Measurements from ENCODE around the gene TMEM185B.

GRCh38 chr2:120219291-120219690, 3.9 kb downstream of the TMEM185B start:
- TF ChIP-seq GABPA (IDR thresholded peaks at IDR 0.05; ENCODE audit: low read depth): no peak
- TF ChIP-seq USF2 (IDR thresholded peaks at IDR 0.05; ENCODE audit: borderline replicate concordance, low read depth, low read length): no peak
- TF ChIP-seq, protein P1, sequence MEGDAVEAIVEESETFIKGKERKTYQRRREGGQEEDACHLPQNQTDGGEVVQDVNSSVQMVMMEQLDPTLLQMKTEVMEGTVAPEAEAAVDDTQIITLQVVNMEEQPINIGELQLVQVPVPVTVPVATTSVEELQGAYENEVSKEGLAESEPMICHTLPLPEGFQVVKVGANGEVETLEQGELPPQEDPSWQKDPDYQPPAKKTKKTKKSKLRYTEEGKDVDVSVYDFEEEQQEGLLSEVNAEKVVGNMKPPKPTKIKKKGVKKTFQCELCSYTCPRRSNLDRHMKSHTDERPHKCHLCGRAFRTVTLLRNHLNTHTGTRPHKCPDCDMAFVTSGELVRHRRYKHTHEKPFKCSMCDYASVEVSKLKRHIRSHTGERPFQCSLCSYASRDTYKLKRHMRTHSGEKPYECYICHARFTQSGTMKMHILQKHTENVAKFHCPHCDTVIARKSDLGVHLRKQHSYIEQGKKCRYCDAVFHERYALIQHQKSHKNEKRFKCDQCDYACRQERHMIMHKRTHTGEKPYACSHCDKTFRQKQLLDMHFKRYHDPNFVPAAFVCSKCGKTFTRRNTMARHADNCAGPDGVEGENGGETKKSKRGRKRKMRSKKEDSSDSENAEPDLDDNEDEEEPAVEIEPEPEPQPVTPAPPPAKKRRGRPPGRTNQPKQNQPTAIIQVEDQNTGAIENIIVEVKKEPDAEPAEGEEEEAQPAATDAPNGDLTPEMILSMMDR (IDR thresholded peaks at IDR 0.05): no peak
- no peak for TF ChIP-seq FOXJ3 (CRISPR knock-in tag; IDR thresholded peaks at IDR 0.05)
- no peak for TF ChIP-seq TEAD4 (IDR thresholded peaks at IDR 0.05; ENCODE audit: borderline replicate concordance, insufficient read depth)
- TF ChIP-seq POLR2AphosphoS5 (IDR thresholded peaks at IDR 0.05; ENCODE audit: low read depth, low read length): no peak
- no peak for TF ChIP-seq EZH2phosphoT487 (IDR thresholded peaks at IDR 0.05; ENCODE audit: borderline replicate concordance, low read depth)
- no peak for TF ChIP-seq RFX5 (IDR thresholded peaks at IDR 0.05; ENCODE audit: low read length)
- TF ChIP-seq YY1 (IDR thresholded peaks at IDR 0.05; ENCODE audit: low read depth): no peak
- no peak for TF ChIP-seq ZBTB33 (IDR thresholded peaks at IDR 0.05; ENCODE audit: borderline replicate concordance, low read depth)
- TF ChIP-seq FOSL2 (IDR thresholded peaks at IDR 0.05; ENCODE audit: borderline replicate concordance, low read depth): no peak
- no peak for TF ChIP-seq NFIC (IDR thresholded peaks at IDR 0.05; ENCODE audit: borderline replicate concordance)
- no peak for TF ChIP-seq EP300 (IDR thresholded peaks at IDR 0.05; ENCODE audit: borderline replicate concordance in 1 of 2, low read depth in 1 of 2, low read length in 1 of 2)
